ENCODE results near the gene RHBDF1.

GRCh38 chr16:41439-42068 is 30.9 kb downstream of the RHBDF1 start:
- no peak for TF ChIP-seq CTCF (IDR thresholded peaks at IDR 0.05)
- no peak for TF ChIP-seq POLR2A (IDR thresholded peaks at IDR 0.05)
